DMS53 treated with DMSO at 0.1 percent for 48 hours (cell line): ENCODE data around the gene TBL1X.

Experiments used
- DNase-seq: peaks from one replicate; lab custom pipeline; 2025; ENCODE audit not compliant: unreplicated experiment; lab: John Stamatoyannopoulos, UW

The TBL1X gene

DNA sequence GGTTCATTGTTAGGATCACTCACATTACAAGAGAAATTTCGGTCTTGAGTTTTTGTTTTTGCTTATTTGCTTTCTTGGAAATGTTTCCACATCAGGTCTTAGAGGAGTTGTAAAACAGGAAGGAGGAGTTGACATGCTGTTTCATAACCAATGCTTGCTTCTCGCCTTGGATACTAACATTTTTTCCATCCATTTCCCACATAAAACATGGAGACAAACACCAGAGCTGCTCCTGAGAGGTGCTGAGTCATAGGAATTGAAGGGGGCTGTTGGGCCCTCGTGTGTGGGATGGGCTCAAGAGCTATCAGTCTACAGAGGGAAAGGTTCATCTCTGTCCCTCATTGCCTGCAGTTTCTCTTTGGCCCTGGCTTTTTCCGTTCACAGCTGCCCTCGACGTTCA lies 29.9 kb downstream of the TBL1X start:
- no peak for DNase-seq

DNA sequence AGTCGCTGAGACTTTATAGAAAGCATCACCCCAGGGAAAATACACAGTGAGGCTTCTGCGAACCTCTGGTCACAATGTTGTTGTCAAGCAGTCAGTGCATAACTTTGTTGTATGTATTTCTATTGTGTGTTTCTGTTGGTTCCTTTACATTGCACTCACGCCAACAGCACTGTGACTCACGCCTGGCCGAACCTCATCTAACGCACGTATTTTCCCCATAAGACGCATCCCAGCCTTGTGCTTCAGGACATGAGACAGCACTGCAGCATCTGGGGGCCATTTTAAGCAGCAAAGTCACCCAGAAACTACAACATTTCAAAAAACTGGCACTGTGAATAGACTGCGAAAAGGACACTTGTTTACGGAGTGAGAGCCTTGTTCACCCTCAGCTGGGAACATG lies 30.6 kb downstream of the TBL1X start:
- DNase-seq, result no peak

DNA sequence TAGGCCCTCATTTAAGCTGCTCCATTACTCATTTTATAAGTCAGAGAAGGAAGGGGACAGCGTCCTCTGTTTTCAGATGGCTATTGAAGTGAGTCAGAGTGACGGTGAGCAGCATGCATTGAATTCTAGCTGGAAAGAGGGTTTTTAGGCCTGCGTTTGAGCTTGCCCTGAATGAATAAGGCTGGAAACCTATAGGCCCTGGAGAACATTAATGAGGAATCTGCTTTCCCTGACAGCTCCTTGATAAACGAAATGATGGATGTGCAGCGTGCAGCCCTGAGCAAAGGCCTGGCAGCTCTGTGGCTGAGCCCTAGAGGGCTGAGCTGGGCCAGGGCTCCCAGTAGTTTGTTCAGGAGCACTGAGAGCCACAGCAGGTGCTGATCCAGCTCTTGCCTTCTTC lies 33.4 kb downstream of the TBL1X start:
- DNase-seq, result no peak

DNA sequence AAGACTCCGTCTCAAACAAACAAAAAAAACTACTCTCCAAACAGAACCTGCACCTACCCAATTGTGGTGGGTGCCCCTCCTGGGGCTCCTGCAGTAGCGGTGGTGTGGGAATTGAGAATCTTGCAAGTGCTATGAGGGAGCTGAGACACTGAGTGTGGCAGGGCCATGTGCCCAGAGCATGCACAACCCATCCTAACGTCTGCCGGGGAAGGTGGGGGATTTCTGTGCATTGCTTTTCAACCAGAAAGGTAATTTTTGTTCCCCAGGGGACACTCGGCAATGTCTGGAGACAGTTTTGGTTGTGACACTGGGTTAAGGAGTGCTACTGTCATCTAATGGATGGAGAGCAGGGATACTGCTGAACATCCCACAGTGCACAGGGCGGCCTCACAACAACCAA lies 35.7 kb downstream of the TBL1X start:
- DNase-seq, result no peak

DNA sequence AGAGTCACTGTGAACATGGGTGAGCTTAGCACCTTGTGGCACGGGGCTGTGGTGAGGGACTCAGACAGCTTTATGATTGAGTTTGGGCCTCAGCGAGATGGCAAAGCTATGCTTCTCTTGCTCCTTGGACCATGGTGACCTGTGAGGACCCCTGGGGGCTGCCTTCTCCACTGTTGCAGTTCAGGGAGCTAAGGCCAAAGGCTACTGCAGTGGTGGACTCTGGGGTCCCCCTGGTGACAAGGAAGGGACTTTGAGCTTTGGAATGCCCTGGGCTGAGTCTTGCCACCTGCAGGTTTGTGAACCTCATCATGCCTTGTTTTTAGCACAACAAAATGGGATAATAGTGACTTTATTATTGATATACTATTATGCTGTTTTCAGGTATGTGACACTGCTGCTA lies 36.5 kb downstream of the TBL1X start:
- DNase-seq, result no peak

DNA sequence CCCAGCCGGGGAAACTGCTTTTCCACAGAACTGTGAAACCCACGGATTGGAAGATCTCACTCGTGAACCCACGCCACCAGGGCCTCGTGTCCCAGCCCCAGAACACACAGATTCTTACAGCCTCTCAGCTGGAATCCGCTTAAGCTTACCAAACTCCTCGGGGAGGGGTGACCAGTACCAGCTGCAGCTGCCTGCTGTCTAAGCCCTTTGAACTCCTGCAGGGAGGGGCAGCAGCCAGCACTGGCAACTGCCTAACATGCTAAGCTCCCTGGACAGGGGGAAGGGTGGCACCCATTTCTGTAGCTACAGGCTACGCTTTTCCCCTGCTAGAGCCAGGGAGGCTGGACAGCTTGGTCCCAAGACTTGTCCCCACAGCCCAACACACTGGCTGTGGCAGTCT lies 38.4 kb downstream of the TBL1X start:
- no peak for DNase-seq

DNA sequence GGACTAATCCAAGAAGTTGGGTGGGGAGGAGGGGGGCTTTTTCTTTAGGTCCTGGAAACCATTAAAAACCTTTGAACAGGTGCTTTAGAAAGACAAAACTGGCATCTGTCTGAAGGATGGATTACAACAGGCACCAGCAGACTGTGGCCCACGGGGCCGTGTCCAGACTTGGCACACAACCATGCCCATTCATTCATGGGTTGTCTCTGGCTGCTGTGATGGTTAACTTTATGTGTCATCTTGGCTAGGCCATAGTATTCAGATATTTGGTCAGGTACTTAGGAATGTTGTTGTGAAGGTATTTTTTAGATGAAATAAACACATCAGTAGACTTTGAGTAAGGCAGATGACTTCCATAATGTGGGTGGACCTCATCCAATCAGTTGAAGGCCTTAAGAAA lies 45.5 kb downstream of the TBL1X start:
- no peak for DNase-seq

DNA sequence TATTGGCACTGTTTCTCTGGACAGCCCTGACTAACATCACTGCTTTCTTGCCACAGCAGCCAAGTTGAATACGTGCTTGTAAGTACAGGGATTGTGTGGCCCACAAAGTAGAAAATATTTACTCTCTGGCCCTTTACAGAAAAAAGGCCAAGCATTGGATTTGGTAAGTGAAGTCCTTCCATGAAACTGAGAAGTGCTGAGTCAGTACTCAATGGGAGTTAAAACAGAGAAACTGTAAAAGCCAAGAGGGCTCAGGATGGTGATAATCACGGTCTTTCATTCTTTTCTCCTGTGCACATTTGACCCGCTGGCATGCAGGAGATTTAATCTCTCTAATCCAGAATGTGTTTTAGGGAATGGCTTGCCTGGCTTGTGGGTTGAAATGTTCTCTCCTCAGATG lies 46.1 kb downstream of the TBL1X start:
- no peak for DNase-seq

DNA sequence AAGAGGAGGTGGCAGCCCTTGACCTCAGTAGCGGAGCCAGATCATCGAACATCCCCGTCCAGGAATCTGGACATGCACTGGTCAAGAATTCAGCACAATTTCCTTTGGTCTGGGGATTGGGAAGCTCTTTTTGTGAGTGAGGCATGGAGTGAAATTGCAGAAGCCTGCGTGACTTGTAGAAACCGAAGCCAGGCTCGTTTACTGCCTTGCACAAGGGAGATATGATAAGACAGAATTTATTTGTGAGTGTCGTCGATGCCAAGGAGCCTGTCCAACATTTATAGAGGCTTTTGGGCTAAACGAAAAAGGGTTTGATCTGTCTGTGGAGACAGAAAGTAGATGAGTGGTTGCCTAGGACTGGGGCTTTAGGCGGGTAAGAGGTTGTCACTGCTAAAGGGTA lies 50.6 kb downstream of the TBL1X start:
- no peak for DNase-seq

DNA sequence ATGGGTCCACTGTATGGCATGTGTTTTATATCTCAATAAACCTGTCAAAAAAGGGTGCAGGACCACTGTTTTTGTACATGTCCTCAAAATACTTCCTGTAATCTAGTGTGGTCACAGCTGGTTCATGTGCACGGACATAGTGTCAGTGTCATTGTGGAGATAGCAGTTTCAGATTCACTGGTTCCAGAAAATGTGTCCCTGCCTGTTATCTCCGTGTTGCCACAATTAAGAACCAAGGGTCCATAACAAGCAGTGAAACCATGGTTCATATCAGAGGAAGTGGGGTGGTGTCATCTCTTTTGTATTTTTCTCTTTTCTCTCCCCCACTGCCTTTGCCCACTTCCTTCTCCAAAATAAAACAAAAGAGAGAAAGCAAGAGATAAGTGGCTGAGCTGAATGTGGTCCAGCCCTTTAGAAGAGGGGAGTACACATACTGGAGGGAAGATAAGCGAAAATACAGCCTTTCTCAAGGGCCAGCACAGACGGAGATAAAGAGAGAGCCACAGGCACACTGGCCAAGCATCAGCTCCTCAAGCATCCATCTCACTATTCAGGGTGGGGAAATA lies 51.2 kb downstream of the TBL1X start:
- no peak for DNase-seq

DNA sequence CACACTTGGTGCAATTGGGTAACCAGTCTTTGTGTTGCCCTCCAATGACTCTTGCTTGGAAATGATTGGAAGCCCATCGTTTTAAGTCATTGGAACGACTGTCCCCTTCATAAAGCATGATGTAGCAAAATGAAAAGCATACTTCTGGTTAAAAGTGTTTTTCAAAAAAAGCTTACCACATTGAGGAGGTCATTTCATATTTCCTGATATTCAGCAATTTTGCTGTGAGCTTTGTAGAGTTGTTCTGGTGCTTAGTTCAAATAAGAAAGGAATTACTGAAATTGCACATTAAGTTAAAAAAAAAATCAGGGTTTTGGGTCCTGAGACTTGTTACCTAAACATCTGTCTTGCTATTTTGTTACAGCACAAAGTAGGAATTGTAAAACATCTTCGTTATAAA lies 51.8 kb downstream of the TBL1X start:
- no peak for DNase-seq

DNA sequence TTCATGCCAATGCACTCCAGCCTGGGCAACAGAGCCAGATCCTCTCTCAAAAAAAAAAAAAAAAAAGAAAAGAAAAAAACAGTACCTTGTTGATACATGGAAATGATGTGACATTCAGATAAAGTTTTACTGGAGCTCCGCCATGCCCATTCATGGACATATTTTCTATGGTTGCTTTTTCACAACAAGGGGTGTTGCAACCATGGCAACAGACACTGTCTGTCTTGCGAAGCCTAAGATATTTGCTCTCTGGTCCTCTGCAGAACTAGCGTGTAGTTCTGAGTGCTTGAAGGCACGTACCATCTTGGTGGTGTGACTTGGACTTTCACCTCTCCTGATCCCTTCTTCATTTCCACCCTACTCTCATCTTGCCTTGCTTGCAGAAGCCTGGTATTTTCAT lies 53.2 kb downstream of the TBL1X start:
- no peak for DNase-seq

DNA sequence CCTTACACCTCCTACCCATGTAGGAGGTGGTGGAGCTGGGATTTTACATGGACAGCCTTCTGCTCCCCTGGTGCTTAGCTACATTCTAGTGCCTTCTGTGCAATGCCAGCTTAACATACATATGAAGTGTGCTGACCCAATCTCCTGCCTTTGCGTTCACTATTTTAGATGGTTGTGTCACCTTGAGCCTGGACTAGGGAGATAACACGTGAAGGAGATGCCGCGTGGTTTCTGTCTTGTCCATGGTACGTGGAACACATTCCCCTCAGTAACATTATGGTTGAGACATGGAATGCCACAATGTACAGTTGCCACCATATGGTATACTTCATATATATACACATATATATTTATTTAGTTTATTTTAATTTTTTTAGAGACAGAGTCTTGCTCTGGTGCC lies 54.0 kb downstream of the TBL1X start:
- no peak for DNase-seq

DNA sequence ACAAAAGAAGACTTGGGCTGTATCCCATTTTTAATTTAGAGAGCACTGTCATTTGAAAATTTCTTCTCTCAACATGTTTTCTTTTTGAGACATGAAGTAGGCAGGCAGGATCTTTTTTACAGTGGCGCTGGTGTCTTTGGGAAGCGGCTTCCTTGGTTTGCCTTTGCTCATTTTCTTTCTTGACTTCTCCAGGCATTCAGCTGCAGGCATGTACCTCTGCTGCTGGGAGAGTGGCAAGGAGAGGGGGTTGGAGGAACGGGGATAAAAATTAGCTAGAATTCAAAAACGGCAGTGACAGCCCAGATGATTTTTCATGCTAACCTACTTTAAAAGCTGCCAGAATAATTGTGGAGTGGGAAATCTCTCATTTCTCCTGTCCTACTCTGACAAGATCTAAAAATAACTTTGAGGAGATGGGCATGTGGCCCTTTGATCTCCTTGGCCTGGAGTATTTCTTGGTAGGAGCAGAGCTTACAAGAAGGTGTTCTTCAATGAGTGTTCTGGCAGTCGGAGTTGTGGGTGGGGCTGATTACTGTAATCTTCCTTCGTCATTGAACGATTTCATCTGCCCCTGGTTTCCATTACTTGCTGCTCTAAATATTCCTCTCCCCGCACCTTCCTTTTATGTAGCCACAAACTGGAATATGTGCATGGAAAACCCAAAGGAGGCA lies 54.8 kb downstream of the TBL1X start:
- DNase-seq, result no peak

DNA sequence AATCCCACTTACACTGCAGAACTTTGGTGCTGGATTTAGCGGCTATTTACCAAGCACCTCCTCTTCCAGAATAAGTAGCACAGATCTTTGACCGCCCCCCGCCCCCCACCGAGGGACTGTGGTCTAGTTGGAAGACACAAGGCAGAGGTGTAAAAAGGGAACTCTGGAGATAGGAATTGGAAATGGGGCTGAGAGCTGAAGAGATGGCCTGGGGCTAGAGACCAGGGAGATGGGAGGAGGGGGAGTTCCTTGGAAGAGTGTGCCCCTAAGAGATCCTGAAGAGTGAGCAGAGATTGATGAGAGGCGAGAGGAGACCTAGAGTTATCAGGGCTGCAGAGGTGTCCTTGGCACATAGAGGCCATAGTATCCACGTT lies 55.3 kb downstream of the TBL1X start:
- no peak for DNase-seq

DNA sequence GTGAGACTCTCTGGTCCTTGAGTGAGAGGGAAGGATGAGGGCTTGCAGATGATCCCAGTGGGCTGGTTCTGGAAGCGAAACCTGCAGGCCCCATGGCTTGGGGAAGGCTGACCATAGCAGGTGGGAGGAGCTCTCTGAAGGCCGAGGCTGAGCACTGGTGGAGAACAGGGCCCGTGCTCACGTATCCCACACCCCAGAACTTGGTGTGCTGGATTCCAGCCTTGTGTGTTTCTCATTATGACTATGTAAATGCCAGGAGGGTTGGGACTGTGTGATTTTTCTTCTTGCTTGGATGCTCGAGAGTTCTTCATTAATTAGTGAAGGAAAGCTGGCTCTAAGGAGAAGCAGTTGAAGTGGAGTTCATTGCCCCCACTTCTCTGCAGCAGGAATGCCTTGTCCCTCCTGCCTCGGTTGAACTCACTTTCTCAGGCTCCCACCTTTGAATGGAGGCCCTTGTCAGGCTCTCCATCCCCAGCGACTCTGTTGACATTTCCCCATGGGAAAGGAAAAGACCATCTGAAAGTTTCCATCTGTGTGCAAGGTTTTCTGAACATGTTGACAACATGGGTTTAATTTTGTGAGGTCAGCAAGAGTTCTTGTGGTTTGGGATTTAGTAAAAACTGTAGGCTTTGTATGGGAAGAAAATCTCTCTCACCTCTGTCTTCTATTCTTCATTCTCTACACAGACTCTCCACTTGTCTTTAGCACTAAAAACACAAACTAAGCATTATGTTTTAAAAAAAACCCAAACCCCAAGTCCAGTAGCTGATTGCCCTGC lies 57.7 kb downstream of the TBL1X start:
- DNase-seq, result no peak

DNA sequence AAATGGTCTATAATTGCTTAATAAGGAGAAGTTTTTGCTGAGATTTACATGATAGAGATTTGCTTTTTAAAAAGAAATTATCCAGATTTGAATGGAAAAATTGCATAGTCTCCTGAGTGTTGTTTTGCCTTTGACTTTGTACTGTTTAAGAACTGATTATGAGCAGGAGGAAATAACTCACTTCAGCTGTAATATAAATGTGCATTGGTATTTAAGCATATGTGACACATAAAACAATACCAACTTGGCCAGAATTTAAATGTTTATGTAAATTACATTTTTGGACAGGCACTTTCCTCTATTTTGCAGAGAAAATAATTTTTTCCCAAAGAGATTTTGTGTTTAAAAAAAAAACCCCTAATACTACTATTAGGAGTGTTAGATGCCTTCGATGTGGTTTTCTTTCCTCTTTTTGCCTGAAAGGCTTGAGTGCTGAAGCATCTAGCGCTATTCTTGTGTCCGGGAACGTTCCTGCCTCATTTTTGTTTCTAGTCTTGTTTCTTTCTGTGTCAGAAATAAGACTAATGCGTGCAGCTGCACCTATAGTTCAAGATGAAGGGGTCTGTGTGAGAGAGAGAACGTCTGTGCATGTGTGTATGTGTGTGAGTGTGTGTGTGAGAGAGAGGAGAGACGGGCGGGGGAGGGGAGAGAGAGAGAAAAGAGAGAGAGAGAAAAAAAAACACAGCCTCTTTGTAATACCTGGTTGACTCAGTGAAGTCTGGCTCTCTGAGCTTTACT lies 60.8 kb downstream of the TBL1X start:
- no peak for DNase-seq

DNA sequence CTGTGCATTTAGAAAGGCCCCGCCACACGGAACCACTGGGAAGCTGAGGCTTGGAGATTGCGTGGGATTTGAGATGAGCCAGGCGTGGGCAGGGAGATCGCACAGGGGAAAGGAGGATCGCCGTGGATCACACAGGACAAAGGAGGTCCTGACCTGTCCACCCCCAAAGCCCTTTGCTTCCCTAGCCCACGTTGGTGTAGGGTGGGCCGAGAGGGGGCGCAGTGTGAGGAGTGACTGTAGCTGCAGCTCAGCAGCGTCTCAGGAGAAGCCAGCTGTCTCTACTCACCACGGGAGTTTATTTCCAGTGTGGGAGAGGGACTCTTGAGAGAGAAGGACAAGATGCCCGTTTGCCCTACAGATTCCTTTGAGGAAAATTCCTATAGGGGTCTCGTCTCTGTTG lies 62.1 kb downstream of the TBL1X start:
- DNase-seq, result no peak

DNA sequence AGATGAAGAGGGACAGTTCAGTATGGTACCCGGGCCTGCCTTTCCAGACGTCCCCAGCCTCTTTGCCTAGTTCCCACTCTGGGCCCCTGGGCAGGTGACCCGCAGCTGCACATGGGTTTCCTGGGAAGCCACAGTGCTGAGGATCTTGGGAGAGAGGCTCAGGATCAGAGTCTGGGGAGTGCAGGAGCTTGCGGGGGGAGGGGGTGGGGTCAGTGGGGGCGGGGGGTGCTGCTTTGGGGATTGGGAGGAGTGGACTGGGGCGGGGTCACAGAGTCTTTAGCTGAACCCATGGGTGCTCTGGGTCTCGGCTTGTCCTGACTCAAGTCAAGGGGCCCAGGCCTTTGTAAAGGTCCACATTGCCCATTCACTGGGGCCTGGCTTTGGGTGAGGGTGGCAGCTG lies 63.6 kb downstream of the TBL1X start:
- no peak for DNase-seq

DNA sequence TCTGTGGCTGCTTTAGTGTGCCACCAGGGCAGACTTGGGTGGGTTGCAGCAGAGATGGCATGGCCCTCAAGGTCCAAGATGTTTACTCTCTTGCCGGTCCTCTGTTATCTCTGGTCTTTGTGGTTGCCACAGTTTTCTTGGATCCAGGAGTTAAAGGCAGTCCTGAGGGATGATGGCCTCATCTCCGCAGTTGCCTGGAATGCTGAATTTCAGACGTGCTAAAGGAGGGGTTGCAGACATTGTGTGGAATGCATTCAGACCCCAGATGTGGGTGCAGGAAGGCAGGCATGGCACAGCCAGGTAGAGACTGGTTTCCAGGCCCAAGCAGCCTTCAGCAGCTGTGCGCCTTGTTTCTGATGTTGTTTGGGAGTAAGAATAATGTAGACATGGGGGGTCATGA lies 64.4 kb downstream of the TBL1X start:
- DNase-seq, result no peak

DNA sequence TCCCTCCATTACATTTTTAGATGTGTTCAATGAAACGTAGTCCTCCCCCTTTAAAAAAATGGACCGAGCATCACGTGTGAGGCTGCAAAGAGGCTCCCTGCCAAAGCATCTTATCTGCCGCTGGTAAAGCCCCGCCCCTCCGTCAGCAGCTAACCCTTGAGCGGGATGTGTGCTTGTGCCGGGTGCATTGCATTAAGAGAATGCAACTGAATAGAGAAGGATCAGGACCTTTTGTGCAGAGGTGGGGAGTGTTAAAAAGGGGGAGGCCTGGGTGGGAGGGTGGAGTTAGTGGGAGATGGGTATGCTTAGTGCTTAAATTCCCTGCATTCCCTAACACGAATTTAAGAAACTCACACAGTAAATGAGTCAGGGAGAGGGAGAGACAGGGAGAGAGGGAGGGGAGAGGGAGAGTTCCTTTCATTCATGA lies 66.0 kb downstream of the TBL1X start:
- DNase-seq, result peak; percentile 8

DNA sequence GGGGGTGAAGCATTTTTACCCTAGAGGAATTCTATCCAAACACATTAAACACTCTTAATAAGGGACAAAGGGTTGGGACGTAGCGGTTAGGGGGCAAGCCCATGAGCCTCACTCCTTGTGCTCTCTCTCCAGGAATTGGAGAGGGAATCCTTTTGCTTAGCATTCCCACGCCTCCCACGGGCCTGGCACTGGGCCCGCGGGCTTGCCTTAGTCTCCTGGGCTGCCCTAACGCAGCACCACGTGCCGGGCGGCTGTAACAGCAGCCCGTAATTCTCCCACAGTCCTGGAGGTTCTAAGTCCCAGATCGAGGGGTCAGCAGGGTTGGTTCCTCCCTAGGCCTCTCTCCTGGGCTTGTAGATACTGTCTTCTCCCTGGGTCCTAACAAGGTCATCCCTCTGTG lies 67.5 kb downstream of the TBL1X start:
- no peak for DNase-seq
